GM18498 (cell line): ENCODE measurements around the gene TXNDC11.

ENCODE experiments used
- ATAC-seq: cut with Tn5 transposase; IDR thresholded peaks from one replicate; pipeline ENCODE4 v1.9.1; 2021; ENCODE audit warnings: mild to moderate bottlenecking, moderate library complexity; ENCODE audit not compliant: unreplicated experiment

TXNDC11 gene

DNA sequence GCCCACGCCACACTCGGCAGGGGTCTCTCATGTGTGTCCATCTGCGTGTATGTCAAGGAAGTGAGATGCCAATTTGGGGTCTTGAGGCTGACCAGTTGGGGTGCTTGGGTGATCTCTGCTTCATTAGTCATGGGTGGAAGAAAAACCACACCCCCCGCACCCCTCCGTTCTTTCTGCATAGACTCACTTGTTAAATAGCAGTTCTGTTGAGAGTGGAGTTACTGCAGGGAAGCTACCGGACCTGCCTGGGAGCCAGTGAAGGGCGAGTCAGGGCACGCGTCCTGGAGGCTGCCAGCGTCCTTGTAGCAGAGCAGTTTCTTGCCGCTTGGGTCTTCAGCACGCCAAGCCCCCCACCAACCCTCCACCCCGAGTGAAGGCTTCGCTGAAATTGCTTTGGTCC, 65.9 kb downstream of the TXNDC11 start:
- ATAC-seq, result no peak

DNA sequence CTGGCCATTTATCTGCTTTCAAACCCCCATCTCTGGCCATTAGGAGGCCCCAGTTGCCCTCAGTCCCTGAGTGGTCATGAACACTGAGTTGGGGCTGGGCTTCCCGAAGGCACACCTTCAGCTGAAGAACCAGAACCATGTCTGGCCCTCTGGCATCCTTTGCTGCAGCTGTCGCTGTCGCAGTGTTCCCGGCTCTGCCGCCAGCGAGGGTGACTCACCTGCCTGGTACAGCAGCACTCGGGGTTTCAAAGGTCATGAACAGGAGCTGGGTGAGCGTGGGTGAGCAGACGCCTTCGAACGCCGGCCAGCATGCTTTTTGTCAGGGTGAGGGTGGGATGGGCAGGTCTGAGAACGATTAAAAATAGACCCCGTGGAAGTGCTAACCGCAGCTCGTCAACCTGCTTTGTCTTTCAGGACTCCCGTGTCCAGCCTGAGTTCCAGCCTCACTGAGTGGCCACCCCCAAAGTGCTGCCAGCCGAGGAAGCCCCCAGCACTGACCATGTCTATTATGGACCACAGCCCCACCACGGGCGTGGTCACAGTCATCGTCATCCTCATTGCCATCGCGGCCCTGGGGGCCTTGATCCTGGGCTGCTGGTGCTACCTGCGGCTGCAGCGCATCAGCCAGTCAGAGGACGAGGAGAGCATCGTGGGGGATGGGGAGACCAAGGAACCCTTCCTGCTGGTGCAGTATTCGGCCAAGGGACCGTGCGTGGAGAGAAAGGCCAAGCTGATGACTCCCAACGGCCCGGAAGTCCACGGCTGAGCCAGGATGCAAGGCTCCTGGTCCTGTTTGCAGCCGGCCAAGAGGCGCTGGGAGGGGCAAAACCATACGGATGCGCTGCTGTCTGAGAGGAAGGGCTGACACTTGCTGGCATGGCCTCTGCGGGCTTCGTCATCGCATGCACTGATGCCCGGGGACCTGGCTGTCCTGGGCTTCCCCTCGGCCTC, 66.8 kb downstream of the TXNDC11 start:
- ATAC-seq, result no peak

DNA sequence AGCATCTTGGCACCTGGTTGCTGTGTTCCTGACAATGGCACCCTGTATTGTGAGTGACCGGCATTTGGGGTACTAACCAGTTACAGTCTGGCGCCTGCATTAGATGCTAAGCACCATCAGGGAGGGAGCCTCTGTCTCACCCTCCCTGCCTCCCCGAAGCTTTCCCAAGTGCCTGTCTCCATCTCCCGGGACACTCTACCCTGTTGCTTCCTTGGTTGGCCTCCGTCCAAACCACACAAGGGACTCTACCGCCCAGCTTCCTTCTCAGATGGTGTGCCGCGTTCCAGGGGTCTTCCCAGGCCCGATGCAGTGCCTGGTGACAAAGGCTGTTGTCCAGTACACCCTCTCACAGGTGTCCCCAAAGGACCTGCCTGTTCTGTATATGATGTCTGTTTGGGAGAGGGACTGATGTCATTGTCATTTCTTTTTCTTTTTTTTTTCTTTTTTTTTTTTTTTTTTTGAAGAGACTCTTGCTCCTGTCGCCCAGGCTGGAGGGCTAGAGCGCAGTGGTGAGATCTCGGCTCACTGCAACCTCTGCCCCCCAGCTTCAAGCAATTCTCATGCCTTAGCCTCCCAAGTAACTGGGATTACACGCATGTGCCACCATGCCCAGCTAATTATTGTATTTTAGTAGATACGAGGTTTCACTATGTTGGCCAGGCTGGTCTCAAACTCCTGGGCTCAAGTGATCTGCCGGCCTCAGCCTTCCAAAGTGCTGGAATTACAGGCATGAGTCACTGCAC, 67.7 kb downstream of the TXNDC11 start:
- no peak for ATAC-seq

DNA sequence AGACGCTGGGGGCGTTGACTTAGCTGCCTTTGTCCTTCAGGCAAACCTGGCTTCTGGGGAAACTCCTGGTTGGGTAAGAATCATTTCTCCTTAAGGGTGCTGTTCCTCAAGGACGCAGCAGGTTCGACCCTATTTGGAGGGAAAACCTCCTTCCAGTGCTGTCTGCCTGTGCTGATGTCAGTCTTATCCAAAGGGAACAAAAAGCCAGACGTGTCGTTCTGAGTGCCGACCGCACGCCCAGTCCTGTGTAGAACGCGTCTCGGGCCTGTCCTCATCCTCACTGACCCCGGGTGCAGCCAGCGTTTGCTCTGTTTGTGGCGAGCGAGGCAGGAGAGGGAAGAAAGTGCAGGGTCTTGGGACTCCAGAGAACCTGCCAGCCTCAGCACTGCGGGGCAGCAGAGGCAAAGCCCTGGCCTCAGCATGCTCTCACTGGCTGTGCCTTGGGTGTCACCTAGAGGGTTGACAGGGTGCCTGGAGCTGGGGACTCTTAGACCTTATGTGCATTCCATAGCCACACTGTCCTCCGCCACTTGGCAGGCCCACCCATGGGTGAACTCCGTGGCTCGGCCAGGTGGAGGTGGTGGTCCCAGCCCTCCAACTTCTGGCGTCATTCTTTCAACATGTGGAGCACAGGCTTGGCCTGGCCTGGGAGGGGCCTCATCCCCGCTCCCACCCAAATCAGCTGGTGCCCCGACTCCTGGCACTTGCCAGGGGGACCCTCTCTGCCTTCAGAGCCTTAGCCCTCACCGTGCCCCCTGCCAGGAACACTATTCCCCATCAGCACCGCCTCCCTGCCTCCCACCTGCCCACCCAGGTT, 68.4 kb downstream of the TXNDC11 start:
- no peak for ATAC-seq

DNA sequence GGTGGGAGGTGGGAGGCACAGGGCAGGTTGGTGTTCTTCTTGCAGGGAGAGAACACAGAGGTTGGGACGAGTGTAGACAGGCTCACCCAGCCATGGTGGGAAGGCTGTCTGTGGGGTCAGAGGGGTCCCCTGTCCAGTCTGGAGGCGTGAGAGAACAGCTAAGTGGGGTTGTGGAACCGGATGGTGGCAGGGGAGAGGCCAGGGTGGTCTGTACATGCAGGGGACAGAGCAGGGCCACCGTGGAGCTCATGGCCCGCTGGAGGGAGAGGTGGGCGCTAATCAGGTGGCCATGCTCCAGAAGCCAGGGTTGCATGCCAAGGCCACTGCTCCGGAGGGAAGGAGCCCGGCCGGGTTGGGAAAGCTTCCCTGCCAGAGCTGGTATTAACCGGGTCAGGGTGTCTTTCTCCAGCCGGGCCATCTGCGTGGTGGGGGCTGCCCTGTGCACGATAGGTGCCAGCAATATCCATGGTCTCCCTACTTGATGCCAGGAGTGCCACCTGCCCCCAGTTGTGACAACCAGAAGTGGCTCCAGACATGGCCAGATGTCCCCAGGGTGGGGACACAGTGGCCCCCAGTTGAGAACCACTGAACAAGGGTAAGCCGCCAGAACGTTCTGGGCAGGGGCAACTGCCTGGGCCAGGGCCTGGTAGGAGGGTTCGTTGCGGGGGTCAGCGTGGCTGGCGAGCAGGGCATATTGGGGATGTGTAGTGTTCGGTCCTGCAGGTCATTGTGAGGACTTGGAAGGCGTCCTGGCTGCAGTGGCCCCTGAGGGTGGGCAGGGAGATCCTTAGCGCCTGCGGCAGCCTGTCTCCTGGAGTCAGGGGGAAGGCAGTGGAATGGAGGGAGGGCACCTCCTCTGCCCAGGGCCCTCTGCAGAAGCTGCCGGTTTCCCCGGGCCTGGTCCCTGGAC, 69.3 kb downstream of the TXNDC11 start:
- no peak for ATAC-seq

DNA sequence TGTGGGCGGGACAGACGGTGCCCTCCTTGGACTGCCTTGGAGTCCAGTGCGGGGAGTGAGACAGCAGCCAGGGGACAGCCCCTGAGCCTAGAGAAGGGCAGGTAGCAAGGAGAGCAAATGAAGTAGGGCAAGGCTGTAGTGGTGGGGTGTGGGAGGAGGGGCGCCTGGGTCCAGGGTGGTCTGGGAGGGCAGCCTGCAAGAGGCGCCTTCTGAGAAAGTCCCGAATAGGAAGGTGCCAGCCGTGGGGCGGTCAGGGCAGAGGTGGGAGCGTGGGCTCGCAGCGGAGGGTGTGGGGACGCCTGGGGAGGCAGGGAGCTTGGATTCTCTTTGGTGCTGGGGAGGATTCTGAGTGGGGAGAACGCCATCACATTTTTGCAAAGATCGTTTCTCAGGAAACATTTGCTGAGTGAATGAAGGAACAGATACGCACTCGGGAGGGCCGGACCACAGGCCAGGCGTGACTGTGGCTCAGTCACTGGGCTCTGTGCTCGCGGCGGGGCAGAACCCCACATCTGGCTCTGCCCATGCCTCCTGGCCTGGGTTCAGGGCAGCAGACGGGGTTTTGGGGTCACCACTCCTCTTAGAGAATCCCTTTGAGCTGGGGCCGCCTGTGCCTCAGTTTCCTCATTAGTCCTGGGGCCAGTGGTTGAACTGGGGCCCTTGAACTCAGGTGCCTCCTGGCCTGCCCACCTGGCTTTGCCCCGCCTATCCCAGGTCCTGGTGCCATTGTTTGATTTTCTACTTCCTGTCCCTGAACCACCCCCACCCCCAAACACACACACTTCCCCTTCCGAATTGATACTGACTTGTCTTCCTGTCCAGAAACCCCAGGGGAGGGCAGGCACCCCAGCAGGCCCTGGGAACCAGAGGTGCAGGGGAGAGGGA, 70.2 kb downstream of the TXNDC11 start:
- ATAC-seq, result no peak

DNA sequence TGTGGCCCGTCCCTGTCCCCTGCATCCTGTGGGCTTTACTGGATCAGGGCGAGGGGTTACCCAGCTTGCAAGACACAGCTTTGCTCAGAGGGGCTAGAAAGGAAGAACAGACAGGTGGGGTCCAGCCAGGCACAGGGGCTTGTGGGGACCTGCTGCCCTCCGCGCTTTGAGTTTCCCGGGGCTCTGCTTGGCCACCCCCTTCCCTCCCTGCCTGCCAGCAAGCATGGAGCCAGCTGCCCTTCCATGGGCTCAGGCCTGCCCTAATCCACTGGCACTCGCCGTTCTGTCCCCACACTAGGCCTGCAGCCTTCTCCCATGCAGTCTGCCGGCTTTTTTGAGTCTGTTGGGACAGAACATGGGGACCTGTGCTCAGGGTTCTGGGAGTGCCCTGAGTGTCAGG, 71.0 kb downstream of the TXNDC11 start:
- ATAC-seq, result no peak

DNA sequence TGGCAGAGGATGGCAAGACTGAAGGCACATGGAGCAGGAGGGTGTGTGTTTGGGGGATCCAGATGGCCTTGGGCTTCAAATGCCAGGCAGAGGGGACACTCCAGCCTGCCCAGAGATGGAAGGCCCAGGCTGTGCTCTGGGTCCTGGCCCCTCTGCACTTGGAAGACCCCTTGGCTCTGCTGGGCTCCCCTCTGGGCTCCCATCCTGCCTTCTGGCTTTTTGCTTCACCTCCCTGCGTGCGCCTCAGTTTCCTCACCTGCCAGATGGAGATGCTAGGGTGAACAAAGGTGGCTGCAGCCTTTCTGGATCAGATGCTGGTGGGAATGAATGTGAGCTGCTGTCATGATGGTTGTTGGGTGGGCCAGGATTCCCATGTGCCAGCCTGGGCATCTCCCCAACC, 71.4 kb downstream of the TXNDC11 start:
- no peak for ATAC-seq

DNA sequence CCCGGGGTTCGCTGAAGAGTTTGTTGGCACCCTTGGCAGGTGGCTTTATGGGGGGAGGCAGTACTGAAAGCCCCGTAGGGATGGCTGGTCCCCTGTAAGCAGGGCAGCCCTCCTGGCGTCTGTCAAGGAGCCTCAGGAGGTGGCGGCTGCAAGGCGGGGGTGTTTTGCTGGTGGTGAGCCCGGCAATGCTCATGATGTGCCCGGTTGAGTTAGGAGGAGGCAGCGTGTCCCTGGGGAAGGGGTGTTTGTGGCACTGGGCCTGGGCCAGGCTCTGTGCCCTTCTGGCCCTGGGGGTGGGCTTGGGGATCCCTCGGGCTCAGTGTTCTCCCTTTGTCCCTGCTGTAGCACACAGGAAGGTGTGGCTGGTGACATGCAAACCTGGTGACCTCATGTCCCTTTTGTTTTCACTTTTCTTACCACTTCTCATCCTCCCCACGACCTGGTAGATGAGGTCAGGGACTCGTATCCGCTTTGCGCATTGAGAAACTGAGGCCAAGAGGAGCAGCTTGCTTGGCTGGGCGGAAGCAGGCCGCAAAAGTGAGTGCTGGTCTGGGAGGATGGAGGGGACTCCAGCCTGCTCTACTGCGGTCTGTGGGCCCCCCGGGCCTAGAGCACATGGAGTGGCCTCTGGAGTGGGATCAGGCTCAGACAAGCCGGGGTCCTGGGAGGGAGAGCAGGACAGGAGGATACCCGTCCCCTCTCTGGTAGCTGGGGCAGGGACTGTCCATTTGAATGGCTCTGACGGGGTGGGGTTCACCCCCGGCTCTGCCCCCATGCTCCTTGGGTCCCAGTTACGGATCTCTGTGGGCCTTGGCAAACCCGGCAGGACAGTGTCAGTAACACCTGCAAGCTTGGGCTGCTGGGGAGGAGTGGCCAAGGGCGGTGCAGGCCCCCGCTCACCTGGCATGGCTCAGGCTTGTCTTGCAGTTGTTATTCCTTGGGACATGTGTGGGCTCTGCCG, 72.2 kb downstream of the TXNDC11 start:
- ATAC-seq, result peak; percentile 26

DNA sequence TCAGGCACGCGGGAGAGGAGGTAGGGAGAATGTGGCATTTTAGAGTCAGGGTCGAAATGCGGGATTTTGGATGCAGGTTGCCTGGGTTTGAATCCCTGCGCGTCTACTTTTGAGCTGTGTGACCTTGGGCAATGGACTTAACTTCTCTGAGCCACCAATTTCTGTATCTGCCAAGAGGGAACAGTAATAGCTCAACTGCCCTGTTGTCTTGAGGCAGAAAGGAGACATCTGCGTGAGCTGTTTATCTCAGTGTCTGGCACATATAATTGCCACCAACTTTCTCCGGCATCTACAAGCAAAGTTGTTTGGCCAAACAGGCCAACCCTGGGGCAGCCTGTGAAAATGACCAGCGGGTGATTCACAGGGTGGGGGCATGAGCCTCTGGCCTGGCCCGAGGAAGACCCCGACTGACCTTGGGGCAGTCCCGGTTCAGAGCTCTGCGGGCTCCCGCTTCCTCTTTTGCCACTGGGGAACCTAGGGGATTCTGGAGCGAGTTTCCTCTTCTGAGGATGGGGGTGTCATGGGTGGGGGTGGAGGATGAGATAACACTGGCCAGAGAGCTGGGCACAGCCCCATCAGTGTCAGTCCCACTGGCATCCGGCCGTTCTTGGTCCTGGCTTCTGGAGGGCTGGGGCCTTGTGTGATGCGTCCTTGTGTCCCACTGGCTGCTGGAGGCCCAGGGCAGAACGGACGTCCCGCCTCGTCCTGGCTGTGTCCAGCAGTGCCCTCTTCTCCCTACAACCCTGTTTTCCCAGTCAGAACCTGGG, 73.1 kb downstream of the TXNDC11 start:
- ATAC-seq, result no peak

DNA sequence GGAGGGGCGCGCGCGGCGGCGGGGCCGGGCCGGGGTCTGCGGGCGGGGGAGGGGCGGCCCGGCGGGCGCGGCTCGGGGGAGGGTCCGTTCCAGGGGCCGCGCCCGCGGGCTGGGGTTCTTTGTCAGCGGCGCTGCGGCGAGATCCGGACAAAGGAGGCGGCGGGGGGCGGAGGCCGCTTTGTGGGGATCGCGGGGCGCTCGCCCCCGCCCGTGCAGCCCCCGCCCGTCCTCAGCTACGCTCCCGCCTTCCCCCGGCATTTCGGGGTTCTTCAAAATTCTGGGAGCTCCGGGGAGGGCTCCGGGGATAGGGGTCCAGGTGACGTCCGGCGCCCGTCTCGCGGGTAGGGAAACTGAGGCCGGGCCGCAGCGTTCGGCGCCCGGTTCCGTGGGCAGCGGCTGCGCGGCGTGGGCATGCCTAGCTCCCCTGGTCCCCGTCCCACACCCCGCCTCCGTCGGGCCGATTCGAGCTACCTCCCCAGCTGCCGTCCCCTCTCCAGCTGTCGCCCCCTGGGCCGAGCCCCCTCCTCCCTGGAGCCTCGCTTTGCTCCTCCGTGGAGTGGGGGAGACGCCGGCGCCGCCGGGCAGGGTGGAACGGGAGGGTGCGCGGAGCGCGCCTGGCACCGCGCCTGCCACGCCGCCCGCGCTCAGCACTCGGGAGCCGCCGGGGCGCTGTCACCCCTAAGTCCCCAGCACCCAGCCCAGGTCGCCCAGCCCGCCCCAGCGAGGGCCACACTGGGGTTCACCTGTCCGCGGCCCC, 73.9 kb downstream of the TXNDC11 start:
- ATAC-seq, result peak; percentile 9

DNA sequence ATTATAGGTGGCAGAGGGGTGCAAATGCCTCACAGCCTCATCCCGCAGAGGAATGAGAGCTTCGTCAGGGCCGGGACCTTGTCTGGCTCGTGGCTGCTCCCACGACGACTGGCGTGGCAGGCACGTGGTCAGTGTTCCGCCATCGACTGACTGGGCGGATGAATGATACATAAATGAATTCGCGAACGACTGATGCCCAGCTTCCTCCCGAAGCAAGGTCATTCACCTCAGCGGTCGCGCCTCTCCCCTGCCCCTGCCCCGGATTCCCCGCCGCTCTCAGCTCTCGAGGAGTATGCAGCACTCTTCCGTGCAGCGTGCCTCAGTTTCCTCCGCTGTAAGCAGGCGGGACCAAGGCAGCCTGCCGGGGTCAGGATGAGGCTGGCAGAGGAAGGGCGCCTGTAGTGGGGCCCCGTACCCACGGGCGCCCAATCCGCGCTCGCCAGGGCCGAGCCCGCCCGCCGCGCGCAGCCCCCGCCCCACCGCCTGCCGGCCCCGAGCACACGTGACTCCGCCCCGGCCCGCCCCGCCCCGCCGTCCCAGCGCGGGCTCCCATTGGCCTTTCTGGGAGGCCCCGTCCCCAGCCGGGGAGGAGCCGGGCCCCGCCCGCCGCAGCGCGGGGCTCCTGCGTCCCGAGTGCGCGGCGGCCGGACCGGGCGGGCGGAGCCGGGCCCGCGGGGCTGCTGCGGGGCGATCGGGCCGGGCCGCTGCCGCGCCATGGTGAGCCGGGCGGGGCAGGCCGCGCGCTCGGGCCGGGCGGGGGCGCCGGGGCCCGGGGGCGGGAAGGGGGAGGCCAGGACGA, 74.6 kb downstream of the TXNDC11 start, which contains the start of gene SNN:
SNN (plus strand) TSS at position 632 of the 799 bp plus-strand sequence. CDS start 7,605 bp downstream, outside the sequence.
- ATAC-seq, result peak; percentile 74

DNA sequence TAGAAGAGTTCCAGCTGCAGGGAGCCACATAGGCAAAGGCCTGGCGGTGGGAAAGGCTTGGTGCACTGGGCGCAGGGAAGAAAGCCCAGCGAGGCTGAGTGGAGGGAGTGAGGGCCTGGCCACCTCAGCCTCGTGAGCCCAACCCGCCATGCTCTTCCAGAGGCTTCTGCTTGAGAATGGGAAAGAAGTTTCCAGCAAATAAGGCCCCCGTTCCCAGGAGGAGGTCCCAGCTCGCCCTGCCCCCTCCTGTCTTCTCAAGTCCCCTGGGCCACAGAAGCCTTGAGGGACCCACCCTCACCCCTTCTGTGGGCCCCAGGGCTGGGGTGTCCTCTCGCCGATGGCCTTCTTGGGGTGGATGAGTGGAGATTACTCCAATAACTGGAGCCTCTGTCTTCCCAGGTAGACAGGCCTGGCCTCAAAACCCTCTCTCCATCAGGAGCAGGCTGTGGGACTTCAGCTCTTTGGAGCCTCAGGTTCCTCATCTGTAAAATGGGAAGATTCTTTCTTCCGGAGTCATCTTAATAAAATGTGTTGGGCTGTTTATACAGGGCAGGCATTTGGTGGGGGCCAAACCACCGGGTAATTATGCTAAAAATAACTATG, 75.3 kb downstream of the TXNDC11 start:
- ATAC-seq, result no peak

DNA sequence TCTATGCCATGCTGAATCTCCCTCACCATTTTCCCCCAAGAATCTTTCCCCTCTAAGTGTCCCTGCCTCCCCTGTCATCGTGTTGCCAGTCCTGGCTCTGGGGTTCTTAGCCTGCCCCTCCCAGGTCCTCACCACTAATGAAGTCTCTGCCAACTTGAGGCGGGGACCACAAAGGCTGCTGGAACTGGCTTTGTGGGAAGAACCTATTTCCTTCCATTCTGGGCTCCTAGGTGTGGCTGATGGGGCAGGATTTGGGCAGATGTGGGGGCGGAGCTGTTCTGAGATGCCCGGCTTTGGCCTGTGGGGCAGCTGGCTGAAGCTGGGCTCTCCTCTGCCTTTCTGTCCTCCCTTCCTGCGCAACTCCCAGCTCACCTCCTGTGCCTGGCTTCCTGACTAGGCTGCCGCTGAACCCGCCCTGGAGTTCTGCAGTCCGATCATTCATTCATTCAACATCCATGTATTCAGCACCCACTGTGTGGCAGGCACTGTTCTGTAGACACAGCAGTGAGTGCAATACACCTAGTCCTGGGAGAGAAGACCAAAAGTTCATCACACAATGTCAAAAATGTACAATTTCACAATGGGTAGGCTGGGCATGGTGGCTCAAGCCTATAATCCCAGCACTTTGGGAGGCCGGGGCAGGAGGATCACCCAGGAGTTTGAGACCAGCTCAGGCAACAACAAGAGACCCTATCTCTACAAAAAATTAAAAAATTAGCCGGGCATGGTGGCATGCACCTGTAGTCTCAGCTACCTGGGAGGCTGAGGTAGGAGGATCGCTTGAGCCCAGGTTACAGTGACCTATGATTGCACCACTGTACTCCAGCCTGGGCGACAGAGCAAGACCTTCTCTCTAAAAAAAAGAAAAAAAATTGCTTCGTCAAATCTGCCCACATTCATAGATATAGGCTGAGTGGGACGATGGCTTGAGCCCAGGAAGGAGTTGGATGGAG, 76.3 kb downstream of the TXNDC11 start:
- no peak for ATAC-seq
